Muscle layer of duodenum (tissue), 2 donors: ENCODE results near the gene XPR1.
"Not testable (repeated sequence)": the region's sequence is repeated elsewhere in the genome, so short reads cannot be mapped to it uniquely, and the experiment has no call there.

Experiments
- H3K27ac ChIP-seq: one replicate; pipeline ENCODE4 v1.7.0; 2013; ENCODE audit warnings: mild to moderate bottlenecking, low read length
- H3K27me3 ChIP-seq: one replicate; pipeline ENCODE4 v1.7.0; 2013; ENCODE audit warnings: low read depth, mild to moderate bottlenecking, control low read depth, low read length
- H3K36me3 ChIP-seq, 2 donors: one replicate each; pipeline ENCODE4 v1.7.0; 2013; ENCODE audit warnings: low read length in 2 of 2, control low read depth in 1 of 2, mild to moderate bottlenecking in 1 of 2; ENCODE audit not compliant: insufficient read depth in 2 of 2, control insufficient read depth in 1 of 2
- H3K4me1 ChIP-seq, 2 donors: one replicate each; pipeline ENCODE4 v1.7.0; 2013; ENCODE audit warnings: low read length in 2 of 2, mild to moderate bottlenecking in 2 of 2, control low read depth in 1 of 2, moderate library complexity in 1 of 2; ENCODE audit not compliant: insufficient read depth in 2 of 2, control insufficient read depth in 1 of 2
- H3K4me3 ChIP-seq, 2 donors: one replicate each; pipeline ENCODE4 v1.7.0; 2013; ENCODE audit warnings: low read length in 2 of 2, low read depth in 1 of 2, mild to moderate bottlenecking in 1 of 2
- H3K9me3 ChIP-seq, 2 donors: one replicate each; pipeline ENCODE4 v1.7.0; 2013; ENCODE audit warnings: low read length in 2 of 2, control low read depth in 1 of 2, mild to moderate bottlenecking in 1 of 2; ENCODE audit not compliant: control insufficient read depth in 1 of 2
- donor health status: healthy.

Gene XPR1

DNA sequence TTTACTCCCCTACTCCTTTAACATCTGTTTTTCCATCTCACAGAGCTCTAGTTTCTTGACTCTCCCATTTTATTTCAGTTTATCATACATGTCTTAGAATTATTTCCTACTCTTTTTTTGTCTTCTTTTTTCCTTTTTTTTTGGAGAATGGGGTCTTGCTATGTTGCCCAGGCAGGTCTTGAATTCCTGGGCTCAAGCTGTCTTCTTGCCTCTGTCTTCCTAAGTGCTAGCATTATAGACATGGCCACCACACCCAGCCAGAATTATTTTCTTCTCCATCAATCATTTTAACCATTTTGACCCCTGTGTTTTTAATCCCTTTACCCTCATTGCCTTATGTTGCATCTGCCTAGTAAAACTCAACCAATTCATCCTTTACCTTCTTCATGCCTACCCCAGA, 157.6 kb downstream of the XPR1 start:
- no peak overlapping the region for H3K4me3 ChIP-seq
- H3K4me1 ChIP-seq: no peaks in the 10 kb centered on the region

DNA sequence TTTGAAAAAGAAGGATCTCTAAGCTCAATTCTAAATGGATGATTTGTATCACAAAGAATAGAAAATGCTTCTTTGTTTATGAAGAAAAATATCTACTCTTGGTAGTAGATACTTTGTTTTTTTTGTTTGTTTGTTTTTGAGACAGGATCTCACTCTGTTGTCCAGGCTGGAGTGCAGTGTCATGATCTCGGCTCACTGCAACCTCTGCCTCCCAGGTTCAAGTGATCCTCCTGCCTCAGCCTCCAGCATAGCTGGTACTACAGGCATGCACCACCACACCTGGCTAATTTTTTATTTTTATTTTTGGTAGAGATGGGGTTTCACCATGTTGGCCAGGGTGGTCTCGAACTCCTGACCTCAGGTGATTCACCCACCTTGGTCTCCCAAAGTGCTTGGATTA, 159.3 kb downstream of the XPR1 start:
- H3K36me3 ChIP-seq, H3K4me3 ChIP-seq, H3K4me1 ChIP-seq, H3K9me3 ChIP-seq, H3K27ac ChIP-seq, H3K27me3 ChIP-seq: not testable (repeated sequence)

More for the DNA sequence above, 157.6 kb downstream of the XPR1 start:
- Histone ChIP-seq H3K27ac (no peak overlapping the region), H3K36me3 (no peaks in the 10 kb centered on the region), H3K27me3 (no peaks in the 10 kb centered on the region), H3K9me3 (no peaks in the 10 kb centered on the region)

DNA sequence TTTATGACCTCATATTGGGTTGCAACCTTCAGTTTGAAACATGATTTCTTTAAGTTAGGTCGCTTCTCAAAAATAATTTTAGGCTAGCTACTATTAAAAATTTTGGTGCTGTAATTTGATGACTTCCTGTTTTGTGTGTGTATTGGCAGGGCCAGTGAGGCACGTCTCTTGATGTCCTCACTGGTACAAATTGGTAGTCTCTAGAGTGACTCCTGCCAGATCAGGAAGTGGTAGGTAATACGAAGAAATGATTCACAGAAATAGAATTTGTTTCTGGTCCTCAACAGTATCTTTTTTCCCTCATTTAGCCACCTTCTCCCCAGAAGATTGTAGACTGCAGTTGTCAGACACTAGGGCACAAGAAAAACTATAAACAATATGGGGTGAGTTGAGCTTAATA, 160.0 kb downstream of the XPR1 start:
- Histone ChIP-seq H3K36me3 (no peaks in the 10 kb centered on the region), H3K9me3 (no peaks in the 10 kb centered on the region), H3K4me1 (no peaks in the 10 kb centered on the region), H3K27me3 (no peaks in the 10 kb centered on the region), H3K27ac (no peak overlapping the region), H3K4me3 (no peak overlapping the region)

DNA sequence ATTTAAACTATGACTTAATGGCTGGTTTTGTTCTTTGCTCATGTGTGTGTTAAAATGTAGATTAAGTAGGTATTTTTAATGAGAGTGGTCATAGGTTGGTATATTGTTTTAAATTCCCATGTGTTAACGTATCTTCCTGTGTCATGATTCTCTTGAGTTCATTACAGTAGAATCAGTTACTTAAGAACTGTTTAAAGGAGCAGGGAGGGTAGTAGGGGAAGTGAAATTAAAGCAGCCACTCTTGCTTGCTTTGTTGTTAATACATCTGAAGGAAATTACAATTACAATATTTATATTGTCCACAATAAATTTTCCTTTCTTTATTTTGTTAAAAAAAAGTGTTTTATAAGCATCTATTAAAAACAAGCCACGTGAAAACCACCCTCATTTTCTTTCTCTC, 161.6 kb downstream of the XPR1 start:
- Histone ChIP-seq H3K4me3 (no peak overlapping the region), H3K9me3 (no peaks in the 10 kb centered on the region), H3K27me3 (no peaks in the 10 kb centered on the region), H3K27ac (no peak overlapping the region), H3K36me3 (no peaks in the 10 kb centered on the region), H3K4me1 (no peaks in the 10 kb centered on the region)

DNA sequence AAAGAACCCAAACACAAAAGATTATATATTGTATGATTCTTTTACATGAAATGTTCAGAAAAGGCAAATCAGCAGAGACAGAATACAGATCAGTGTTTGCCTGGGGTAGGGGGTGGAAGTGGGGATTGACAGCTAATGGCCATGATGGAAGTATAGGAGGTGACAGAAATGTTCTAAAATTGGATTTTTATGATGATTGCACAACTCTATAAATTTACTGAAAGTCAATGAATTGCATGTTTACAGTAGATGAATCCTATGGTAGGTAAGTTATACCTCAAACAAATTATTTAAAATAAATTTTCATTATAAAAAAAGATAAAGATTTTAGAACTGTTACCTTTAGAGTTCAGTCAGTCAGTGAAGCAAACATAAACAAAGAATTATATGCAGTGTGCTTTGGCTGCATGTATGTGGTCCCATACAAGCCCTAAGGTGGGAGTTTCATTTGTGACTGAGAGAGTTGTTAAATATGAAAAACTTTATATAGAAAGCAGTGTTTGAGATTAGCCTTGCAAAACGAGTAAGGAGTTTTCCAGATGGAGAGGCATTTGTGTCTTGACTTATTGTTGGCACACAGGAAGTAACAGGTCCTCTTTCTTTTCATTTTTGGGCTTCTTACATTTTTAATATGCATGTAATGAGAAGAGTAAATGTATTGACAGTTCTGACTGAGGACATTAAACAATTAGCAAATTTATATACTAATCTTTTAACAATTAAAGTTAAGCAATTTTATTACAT, 165.2 kb downstream of the XPR1 start:
- H3K4me1 ChIP-seq: no peaks in the 10 kb centered on the region
- H3K9me3 ChIP-seq: no peaks in the 10 kb centered on the region
- no peak overlapping the region for H3K27ac ChIP-seq
- no peaks in the 10 kb centered on the region for H3K27me3 ChIP-seq
- no peaks in the 10 kb centered on the region for H3K36me3 ChIP-seq
- no peak overlapping the region for H3K4me3 ChIP-seq

DNA sequence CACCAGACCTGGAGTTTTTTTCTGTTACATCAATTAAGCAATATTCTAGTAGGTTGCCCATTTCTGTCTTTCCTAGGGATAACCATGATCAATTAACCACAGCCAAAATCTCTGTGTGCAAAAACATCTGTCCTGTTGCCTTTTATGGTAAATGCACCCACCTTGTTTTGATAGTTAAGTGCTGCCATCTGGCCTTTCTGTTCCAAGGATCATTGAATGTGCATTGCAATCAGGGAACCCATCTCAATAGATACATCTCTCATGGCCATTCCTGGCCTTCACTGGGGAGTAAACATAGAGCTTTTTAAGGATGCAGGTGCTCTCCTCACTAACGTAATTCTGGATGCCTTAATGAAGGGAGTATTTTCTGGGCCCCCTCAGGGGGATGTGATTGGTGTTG, 169.1 kb downstream of the XPR1 start:
- H3K27me3 ChIP-seq: no peaks in the 10 kb centered on the region

DNA sequence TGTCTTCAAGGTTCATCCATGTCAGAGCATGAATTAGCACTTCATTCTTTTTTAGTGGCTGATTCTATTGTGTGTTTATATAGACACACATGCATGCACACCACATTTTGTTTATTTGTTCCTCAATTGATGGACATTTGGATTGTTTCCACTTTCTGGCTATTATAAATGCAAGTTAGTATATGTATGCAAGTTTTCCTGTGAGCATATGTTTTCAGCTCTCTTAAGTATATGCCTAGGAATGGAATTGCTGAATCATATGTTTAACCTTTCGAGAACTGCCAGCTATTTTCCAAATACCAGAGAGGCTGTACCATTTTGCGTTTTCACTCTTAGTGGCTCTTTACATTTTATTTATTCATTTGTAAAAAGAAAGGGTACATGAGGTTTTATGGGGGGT, 171.0 kb downstream of the XPR1 start:
- no peaks in the 10 kb centered on the region for H3K36me3 ChIP-seq
- H3K27ac ChIP-seq: no peak overlapping the region
- H3K9me3 ChIP-seq: no peaks in the 10 kb centered on the region
- H3K27me3 ChIP-seq: no peaks in the 10 kb centered on the region
- H3K4me1 ChIP-seq: no peaks in the 10 kb centered on the region
- H3K4me3 ChIP-seq: no peak overlapping the region

More for the DNA sequence above, 169.1 kb downstream of the XPR1 start:
- Histone ChIP-seq H3K4me3 (no peak overlapping the region), H3K36me3 (no peaks in the 10 kb centered on the region), H3K27ac (no peak overlapping the region), H3K4me1 (no peaks in the 10 kb centered on the region), H3K9me3 (no peaks in the 10 kb centered on the region)

DNA sequence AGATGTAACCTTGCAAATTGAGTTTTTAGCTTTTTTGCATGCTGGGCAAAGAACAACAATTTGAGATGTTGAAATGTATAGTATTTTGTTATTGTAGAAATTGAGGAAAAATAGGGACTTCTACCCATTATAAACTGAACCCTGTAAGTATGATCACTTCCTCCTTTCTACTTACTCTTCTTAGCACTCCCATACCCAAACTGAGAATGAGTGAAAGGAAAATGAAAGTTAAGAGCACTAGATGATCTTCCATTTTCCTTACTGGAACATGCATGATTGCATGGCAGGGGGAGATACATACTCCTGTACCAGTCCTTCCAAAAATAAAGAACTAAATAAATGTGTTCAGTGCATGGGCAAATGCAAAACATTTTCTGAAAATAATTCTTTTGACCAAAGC, 173.5 kb downstream of the XPR1 start:
- no peak overlapping the region for H3K4me3 ChIP-seq
- no peaks in the 10 kb centered on the region for H3K36me3 ChIP-seq

DNA sequence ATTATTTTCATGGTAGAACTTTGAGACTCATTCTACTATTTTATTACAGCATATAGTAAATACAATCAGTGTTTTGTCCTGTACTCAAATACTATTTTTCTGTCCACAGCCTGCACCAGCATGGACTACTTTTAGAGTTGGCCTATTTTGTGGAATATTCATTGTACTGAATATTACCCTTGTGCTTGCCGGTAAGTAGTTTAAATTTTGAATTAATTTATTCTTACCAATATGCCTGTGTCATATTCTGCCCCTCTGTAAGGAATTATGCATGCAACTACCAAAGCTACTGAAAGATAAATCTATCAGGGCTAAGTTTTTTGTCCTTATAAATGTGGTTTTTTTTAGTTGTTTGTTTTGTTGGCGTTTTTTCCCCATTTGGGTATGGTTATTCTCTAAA, 179.5 kb downstream of the XPR1 start:
- H3K4me3 ChIP-seq: no peak overlapping the region
- H3K27me3 ChIP-seq: no peaks in the 10 kb centered on the region
- no peaks in the 10 kb centered on the region for H3K4me1 ChIP-seq
- no peak overlapping the region for H3K27ac ChIP-seq
- peaks cover 0 to 17% of the 10 kb centered on the region in 2 donors for H3K36me3 ChIP-seq
- no peaks in the 10 kb centered on the region for H3K9me3 ChIP-seq

More for the DNA sequence above, 173.5 kb downstream of the XPR1 start:
- Histone ChIP-seq H3K27me3 (no peaks in the 10 kb centered on the region), H3K9me3 (no peaks in the 10 kb centered on the region), H3K4me1 (no peaks in the 10 kb centered on the region), H3K27ac (no peak overlapping the region)

DNA sequence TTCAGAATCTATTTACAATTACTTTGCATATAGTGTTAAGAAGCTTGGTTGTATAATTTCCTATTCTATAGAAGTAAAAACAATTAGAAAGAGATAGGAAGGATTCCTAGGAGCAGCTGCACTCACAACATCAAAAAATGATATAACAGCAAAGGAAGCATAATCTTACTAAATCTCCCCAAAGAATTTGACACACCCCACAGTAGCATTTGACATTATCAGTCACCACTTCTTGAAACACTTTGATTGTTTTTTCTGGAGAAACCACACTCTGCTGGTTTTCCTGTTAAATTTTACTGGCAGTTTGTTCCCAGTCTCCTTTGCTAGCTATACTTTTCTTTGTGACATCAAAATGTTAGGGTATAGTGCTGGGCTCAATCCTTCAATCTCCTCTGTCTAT, 180.1 kb downstream of the XPR1 start:
- no peaks in the 10 kb centered on the region for H3K9me3 ChIP-seq
- H3K27ac ChIP-seq: no peak overlapping the region
- no peak overlapping the region for H3K4me3 ChIP-seq
- no peaks in the 10 kb centered on the region for H3K27me3 ChIP-seq
- H3K4me1 ChIP-seq: no peaks in the 10 kb centered on the region
- peaks cover 0 to 17% of the 10 kb centered on the region in 2 donors for H3K36me3 ChIP-seq

DNA sequence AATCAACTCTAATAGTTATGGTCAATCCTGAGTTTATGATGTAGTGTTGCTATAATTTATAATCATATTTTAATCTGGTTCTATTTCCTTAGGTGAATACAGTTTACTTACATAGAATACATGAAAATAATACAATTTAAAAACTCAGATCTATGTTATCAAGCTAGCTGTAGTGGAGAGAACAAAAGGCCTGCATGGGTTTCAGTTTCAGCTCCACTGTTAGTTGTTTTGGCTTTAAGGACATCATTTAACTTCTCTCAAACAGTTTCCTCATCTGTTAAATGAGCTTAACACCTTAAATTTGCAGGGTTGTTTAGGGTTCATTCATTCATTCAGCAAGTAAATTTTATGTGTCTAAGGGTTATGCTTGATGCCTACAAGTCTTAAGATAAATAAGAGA, 182.4 kb downstream of the XPR1 start:
- Histone ChIP-seq H3K9me3 (no peaks in the 10 kb centered on the region), H3K4me3 (no peak overlapping the region), H3K27me3 (no peaks in the 10 kb centered on the region), H3K4me1 (no peaks in the 10 kb centered on the region), H3K27ac (no peak overlapping the region), H3K36me3 (peaks cover 0 to 17% of the 10 kb centered on the region in 2 donors)

DNA sequence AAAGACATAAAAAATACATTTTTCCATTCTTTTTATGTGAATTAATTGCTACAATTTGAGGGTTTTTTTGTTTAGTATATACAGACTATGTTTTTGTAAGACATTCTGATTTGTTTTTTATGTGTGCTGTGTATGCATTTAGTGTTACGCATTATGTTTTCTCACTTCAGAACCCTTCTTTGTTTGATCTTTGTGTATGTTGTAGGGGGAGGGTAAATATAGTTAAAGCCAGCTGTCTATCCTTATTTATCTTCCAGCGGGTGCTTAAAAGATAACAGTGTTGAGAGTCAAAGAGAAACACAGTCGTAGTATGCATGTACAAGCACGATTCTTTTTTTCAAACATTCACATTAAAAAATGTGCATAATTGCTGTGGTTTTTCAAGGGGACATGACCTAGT, 183.4 kb downstream of the XPR1 start:
- H3K36me3 ChIP-seq: peaks cover 0 to 17% of the 10 kb centered on the region in 2 donors
- no peak overlapping the region for H3K4me3 ChIP-seq
- no peaks in the 10 kb centered on the region for H3K9me3 ChIP-seq
- no peaks in the 10 kb centered on the region for H3K4me1 ChIP-seq
- no peak overlapping the region for H3K27ac ChIP-seq
- no peaks in the 10 kb centered on the region for H3K27me3 ChIP-seq
